Keratinocyte (primary cell): ENCODE results near the gene INPP5E. TPM values are rescaled to one million over a fixed set of nuclear protein-coding genes. Genes with fewer than 3 reads are reported as not detected.
A peak's percentile ranks its signal among the peaks of the same experiment; 100 is the strongest.

Experiments used
- DNase-seq: peaks from one replicate; pipeline ENCODE4 v3.0.0-alpha.2; 2011; ENCODE audit warnings: low read depth, missing footprints, low spot score
- FAIRE-seq: peaks from 2 replicates; lab custom pipeline; 2011; peaks lifted over from hg19 to GRCh38; lab: Jason Lieb, UNC
- H2AFZ ChIP-seq: 2 replicates; pipeline ENCODE4 v1.6.0; 2012; ENCODE audit warnings: low read length, control low read depth, inconsistent platforms; ENCODE audit not compliant: control insufficient read depth
- H3K27ac ChIP-seq: 2 replicates; pipeline ENCODE4 v1.5.1; 2011; ENCODE audit warnings: low read length; ENCODE audit not compliant: control insufficient read depth, insufficient read depth
- H3K27me3 ChIP-seq: 3 replicates; pipeline ENCODE4 v1.6.0; 2011; ENCODE audit warnings: low read length; ENCODE audit not compliant: control insufficient read depth, insufficient read depth; ENCODE audit errors: extremely low read depth
- H3K36me3 ChIP-seq, 2 experiments: 2 replicates in 1 of 2; 3 replicates in 1 of 2; pipeline ENCODE4 v1.5.1; 2011; ENCODE audit warnings: low read length in 2 of 2, mild to moderate bottlenecking in 1 of 2; ENCODE audit not compliant: control insufficient read depth in 2 of 2, insufficient read depth in 2 of 2; ENCODE audit errors: extremely low read depth in 1 of 2
- H3K4me1 ChIP-seq: 3 replicates; pipeline ENCODE4 v1.5.1; 2011; ENCODE audit warnings: low read length; ENCODE audit not compliant: control insufficient read depth, insufficient read depth; ENCODE audit errors: extremely low read depth
- H3K4me2 ChIP-seq: 3 replicates; pipeline ENCODE4 v1.6.0; 2011; ENCODE audit warnings: low read depth, low read length; ENCODE audit not compliant: control insufficient read depth, insufficient read depth; ENCODE audit errors: extremely low read depth
- H3K4me3 ChIP-seq, 3 experiments: fragments of 200-600 bp in 1 of 3; sonication (generic) in 1 of 3; 2 replicates in 2 of 3; 3 replicates in 1 of 3; pipeline ENCODE4 v1.5.1; 2011 to 2016; ENCODE audit warnings: low read length in 3 of 3, mild to moderate bottlenecking in 3 of 3, control low read depth in 2 of 3, inconsistent platforms in 1 of 3, low read depth in 1 of 3, mixed read lengths in 1 of 3, mixed run types in 1 of 3, moderate library complexity in 1 of 3; ENCODE audit not compliant: control insufficient read depth in 2 of 3, insufficient read depth in 2 of 3; ENCODE audit errors: extremely low read depth in 1 of 3
- H3K79me2 ChIP-seq: 2 replicates; pipeline ENCODE4 v1.6.0; 2012; ENCODE audit warnings: low read length; ENCODE audit not compliant: control insufficient read depth, insufficient read depth
- H3K9ac ChIP-seq: 3 replicates; pipeline ENCODE4 v1.6.0; 2011; ENCODE audit warnings: low read length; ENCODE audit not compliant: control insufficient read depth, insufficient read depth; ENCODE audit errors: extremely low read depth
- H3K9me1 ChIP-seq: 3 replicates; pipeline ENCODE4 v1.6.0; 2011; ENCODE audit warnings: low read length; ENCODE audit not compliant: control insufficient read depth, insufficient read depth; ENCODE audit errors: extremely low read depth
- H3K9me3 ChIP-seq: 2 replicates; pipeline ENCODE4 v1.5.1; 2012; ENCODE audit warnings: low read depth, low read length; ENCODE audit not compliant: control insufficient read depth
- H4K20me1 ChIP-seq: 3 replicates; pipeline ENCODE4 v1.6.0; 2011; ENCODE audit warnings: low read length; ENCODE audit not compliant: control insufficient read depth, insufficient read depth; ENCODE audit errors: extremely low read depth
- EZH2 ChIP-seq: IDR thresholded peaks from one replicate; pipeline ENCODE4 v1.6.1; 2012; ENCODE audit warnings: inconsistent platforms, mild to moderate bottlenecking, low read length, moderate library complexity
- dilution Hi-C: fragments of 300-500 bp; cut with MboI; formaldehyde crosslinking; loops from one replicate; pipeline ENCODE4 v1.7.0; 2020; ENCODE audit warnings: low sequenced_read_pairs; ENCODE audit not compliant: extremely low pct_ligation_motif_present
- polyA plus RNA-seq, 5 experiments: library from polyadenylated mRNA; depleted of rRNA in 3 of 5; stranded (reverse) in 3 of 5; stranded (forward) in 1 of 5; unstranded in 1 of 5; fragments of >200 nt; gene quantifications; 1 replicate in 1 of 5; 2 replicates in 3 of 5; 3 replicates in 1 of 5; pipeline versions ENCODE4 v1.2.1 to v1.2.3, GENCODE V29; 2011 to 2012; ENCODE audit warnings: missing spikeins in 2 of 5, low read depth in 1 of 5, low replicate concordance in 1 of 5
- TF ChIP-seq, protein P1 (sequence below), 3 experiments: IDR thresholded peaks in 1 of 3; conservative IDR thresholded peaks in 1 of 3; optimal IDR thresholded peaks in 1 of 3; 2 replicates in 2 of 3; 3 replicates in 1 of 3; pipeline versions ENCODE3 to v1.5.1; 2011; ENCODE audit warnings: low read length in 3 of 3, mild to moderate bottlenecking in 3 of 3, moderate library complexity in 2 of 3, control low read depth in 1 of 3, inconsistent platforms in 1 of 3; ENCODE audit not compliant: insufficient read depth in 2 of 3; ENCODE audit errors: extremely low read depth in 1 of 3

INPP5E gene
- polyA plus RNA-seq, 1 donor (not counting 4 experiments of a cell fraction or from before 2014, with no cell fraction given): 4.4 TPM

- no peaks in the 10 kb centered on the region for H3K27me3 ChIP-seq
- no peaks in the 10 kb centered on the region for H3K9me1 ChIP-seq
- no peak overlapping the region for H2AFZ ChIP-seq
- H3K9ac ChIP-seq: no peak overlapping the region
- dilution Hi-C loops: no loop called here
- no peak overlapping the region for H3K27ac ChIP-seq
- no peak overlapping the region for H3K4me2 ChIP-seq
- no peak overlapping the region for H3K4me3 ChIP-seq
- peaks cover 25% of the 10 kb centered on the region for H3K4me1 ChIP-seq
- FAIRE-seq (no peak), DNase-seq (no peak)
- peaks cover 53% of the 10 kb centered on the region for H3K79me2 ChIP-seq
- H4K20me1 ChIP-seq: peaks cover 11% of the 10 kb centered on the region
- TF ChIP-seq EZH2: no peak
- TF ChIP-seq, protein P1, sequence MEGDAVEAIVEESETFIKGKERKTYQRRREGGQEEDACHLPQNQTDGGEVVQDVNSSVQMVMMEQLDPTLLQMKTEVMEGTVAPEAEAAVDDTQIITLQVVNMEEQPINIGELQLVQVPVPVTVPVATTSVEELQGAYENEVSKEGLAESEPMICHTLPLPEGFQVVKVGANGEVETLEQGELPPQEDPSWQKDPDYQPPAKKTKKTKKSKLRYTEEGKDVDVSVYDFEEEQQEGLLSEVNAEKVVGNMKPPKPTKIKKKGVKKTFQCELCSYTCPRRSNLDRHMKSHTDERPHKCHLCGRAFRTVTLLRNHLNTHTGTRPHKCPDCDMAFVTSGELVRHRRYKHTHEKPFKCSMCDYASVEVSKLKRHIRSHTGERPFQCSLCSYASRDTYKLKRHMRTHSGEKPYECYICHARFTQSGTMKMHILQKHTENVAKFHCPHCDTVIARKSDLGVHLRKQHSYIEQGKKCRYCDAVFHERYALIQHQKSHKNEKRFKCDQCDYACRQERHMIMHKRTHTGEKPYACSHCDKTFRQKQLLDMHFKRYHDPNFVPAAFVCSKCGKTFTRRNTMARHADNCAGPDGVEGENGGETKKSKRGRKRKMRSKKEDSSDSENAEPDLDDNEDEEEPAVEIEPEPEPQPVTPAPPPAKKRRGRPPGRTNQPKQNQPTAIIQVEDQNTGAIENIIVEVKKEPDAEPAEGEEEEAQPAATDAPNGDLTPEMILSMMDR (optimal IDR thresholded peaks at IDR 0.05 in 1 of 3, IDR thresholded peaks at IDR 0.05 in 1 of 3, conservative IDR thresholded peaks at IDR 0.05 in 1 of 3; ENCODE audit: extremely low read depth in 1 of 3, insufficient read depth in 2 of 3, low read length in 3 of 3): no peak
- H3K9me3 ChIP-seq: no peaks in the 10 kb centered on the region
- peaks cover 36 to 51% of the 10 kb centered on the region in 2 experiments for H3K36me3 ChIP-seq
Measured at GRCh38 chr9:136412962-136413361, 26.7 kb downstream of the INPP5E start.

DNA sequence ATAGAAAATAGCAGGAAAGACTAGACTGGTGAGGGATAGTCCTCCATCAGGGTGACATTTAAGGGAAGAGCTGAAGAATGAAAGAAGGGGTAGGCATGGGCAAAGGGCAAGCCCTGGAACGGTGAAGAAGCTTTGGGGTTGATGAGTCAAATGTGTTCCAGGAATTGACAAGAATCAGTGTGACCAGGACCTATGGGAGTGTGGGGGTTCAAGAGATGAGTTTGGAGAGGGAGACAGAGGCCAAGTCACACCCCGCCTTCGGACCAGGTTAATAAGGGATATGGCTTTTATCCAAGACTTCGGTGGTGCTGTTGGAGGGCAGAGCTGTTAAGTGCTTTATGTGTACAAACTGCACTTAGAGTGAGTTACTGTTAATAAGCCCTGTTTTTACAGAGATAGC lies 28.3 kb downstream of the INPP5E start:
- peak overlapping the region; percentile 97 for H3K9ac ChIP-seq
- H3K27ac ChIP-seq: peak overlapping the region; percentile 82
- peaks cover 36 to 43% of the 10 kb centered on the region in 2 experiments for H3K36me3 ChIP-seq
- H3K4me3 ChIP-seq: peak overlapping the region; percentile 78 to 96 (median 95)
- H3K4me1 ChIP-seq: peaks cover 25% of the 10 kb centered on the region
- FAIRE-seq (no peak), DNase-seq (no peak)
- H3K9me3 ChIP-seq: no peaks in the 10 kb centered on the region
- no peaks in the 10 kb centered on the region for H3K9me1 ChIP-seq
- peaks cover 11% of the 10 kb centered on the region for H4K20me1 ChIP-seq
- dilution Hi-C loops: no loop called here
- H3K27me3 ChIP-seq: no peaks in the 10 kb centered on the region
- H3K4me2 ChIP-seq: peak overlapping the region; percentile 92
- H2AFZ ChIP-seq: no peak overlapping the region
- TF ChIP-seq EZH2: no peak
- TF ChIP-seq, protein P1 (optimal IDR thresholded peaks at IDR 0.05 in 1 of 3, IDR thresholded peaks at IDR 0.05 in 1 of 3, conservative IDR thresholded peaks at IDR 0.05 in 1 of 3; ENCODE audit: extremely low read depth in 1 of 3, insufficient read depth in 2 of 3, low read length in 3 of 3): no peak
- H3K79me2 ChIP-seq: peaks cover 55% of the 10 kb centered on the region
